Measurements from ENCODE around the gene MSI2.

- no peak for TF ChIP-seq EZH2phosphoT487 (IDR thresholded peaks at IDR 0.05; ENCODE audit: insufficient read depth, low read depth)
- TF ChIP-seq EZH2 (IDR thresholded peaks at IDR 0.05; ENCODE audit: insufficient read depth, poor library complexity, severe bottlenecking): no peak
These were observed 459.7 kb downstream of the MSI2 start for GRCh38 chr17:57715981-57716380.

Measured in GM23248 (cell line).